ENCODE data around the gene RUNX2. TPM values are rescaled to one million over a fixed set of nuclear protein-coding genes. Genes with fewer than 3 reads are reported as not detected.

RUNX2 gene
- polyA plus RNA-seq, 1 donor from 2014 or later: not detected

DNA sequence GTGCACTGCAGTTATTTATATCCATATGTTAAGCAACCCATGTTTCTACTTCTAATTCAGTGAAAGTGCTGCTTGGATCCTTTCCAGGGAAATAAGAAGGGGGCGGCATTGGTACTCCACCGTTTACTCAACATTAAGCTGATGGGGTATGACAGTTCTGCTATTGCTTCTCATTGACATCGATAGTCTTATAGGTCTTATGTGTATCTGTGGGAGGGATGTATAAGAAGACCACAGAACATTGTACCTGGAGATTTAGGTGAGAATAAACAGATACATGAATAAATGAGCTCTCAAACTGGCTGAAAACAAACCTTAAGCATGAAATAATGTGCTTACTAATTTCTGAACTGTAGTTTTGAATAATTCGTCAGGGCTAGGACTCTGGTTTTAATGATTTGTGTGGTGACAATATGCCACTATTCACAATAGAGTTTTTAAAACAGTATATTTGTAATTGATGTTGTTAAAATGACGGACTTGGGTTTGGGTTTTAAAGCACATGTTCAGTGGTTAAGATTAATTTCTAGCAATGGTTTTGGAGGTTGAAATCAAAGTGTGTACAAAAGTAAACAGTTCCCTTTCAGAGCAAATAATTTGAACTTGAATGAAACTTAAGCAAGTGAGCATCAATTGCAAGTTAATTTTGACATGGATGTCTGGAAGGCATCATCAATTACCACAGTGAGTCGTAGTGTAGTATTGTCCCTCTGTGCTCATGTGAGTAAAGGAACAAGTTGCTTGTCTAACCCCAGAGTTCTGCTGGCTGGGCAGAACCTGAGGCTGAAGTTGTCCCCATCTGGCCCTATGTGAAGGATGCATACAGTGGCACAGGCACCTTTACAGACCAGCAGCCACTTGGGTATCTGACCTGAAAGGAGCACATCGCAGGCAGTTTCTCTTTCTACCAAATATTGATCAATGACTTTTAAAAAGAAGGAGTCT is 134.3 kb downstream of the RUNX2 start:
- Histone ChIP-seq H3K9me3 (ENCODE audit: low read length) (no peaks in the 10 kb centered on the region), H3K36me3 (ENCODE audit: insufficient read depth, low read length) (no peaks in the 10 kb centered on the region), H3K9ac (ENCODE audit: low read length) (no peak overlapping the region), H2AFZ (ENCODE audit: low read depth, low read length) (no peak overlapping the region), H3K79me2 (replicated peaks; ENCODE audit: insufficient read depth, low read length) (no peaks in the 10 kb centered on the region), H3K9me2 (ENCODE audit: insufficient read depth, low read length) (no peaks in the 10 kb centered on the region), H3K27ac (ENCODE audit: low read length) (no peak overlapping the region), H3F3A (ENCODE audit: insufficient read depth, low read length, poor library complexity, severe bottlenecking) (no peaks in the 10 kb centered on the region), H3K4me3 (ENCODE audit: low read length) (no peak overlapping the region), H3K4me2 (ENCODE audit: low read length) (no peak overlapping the region), H4K20me1 (ENCODE audit: insufficient read depth) (no peaks in the 10 kb centered on the region), H3K27me3 (ENCODE audit: insufficient read depth, low read depth, low read length) (no peaks in the 10 kb centered on the region)
- TF ChIP-seq POLR2AphosphoS5 (IDR thresholded peaks at IDR 0.05): no peak

DNA sequence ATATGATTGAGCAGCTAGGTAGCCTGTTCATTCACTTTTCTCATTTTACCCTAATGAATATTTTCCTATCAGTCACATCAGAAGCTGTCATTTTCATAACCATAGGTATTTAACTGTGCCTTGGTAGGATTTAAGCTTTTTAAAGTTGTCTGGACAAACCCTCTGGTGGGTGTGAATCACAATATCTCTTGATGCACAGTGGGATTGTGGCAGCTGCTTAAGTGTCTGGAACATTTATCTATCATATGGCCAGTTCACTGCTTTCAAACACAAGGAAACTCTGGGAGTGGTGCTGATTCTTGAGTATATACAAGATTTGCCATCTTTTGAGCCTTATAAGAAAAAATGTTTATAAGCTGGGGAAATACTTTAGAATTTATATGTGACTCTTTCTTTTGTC is 136.6 kb downstream of the RUNX2 start:
- H4K20me1 ChIP-seq (ENCODE audit: insufficient read depth): no peaks in the 10 kb centered on the region
- H2AFZ ChIP-seq (ENCODE audit: low read depth, low read length): no peak overlapping the region
- H3K9me3 ChIP-seq (ENCODE audit: low read length): no peaks in the 10 kb centered on the region
- H3K27me3 ChIP-seq (ENCODE audit: insufficient read depth, low read depth, low read length): no peaks in the 10 kb centered on the region
- peaks cover 3% of the 10 kb centered on the region for H3K9me2 ChIP-seq (ENCODE audit: insufficient read depth, low read length)
- no peak overlapping the region for H3K4me2 ChIP-seq (ENCODE audit: low read length)
- no peaks in the 10 kb centered on the region for H3K36me3 ChIP-seq (ENCODE audit: insufficient read depth, low read length)
- no peaks in the 10 kb centered on the region for H3F3A ChIP-seq (ENCODE audit: insufficient read depth, low read length, poor library complexity, severe bottlenecking)
- TF ChIP-seq EZH2 (IDR thresholded peaks at IDR 0.05; ENCODE audit: borderline replicate concordance, insufficient read depth, low read length, poor library complexity, severe bottlenecking): no peak
- no peak for TF ChIP-seq SMC3 (conservative IDR thresholded peaks at IDR 0.05; ENCODE audit: poor library complexity)
- TF ChIP-seq RAD21 (conservative IDR thresholded peaks at IDR 0.05): no peak
- TF ChIP-seq POLR2AphosphoS5 (IDR thresholded peaks at IDR 0.05): no peak
- TF ChIP-seq EP300 (conservative IDR thresholded peaks at IDR 0.05; ENCODE audit: poor library complexity, severe bottlenecking): no peak
- no peak for TF ChIP-seq MXI1 (conservative IDR thresholded peaks at IDR 0.05; ENCODE audit: poor library complexity, severe bottlenecking)
- TF ChIP-seq, protein P1, sequence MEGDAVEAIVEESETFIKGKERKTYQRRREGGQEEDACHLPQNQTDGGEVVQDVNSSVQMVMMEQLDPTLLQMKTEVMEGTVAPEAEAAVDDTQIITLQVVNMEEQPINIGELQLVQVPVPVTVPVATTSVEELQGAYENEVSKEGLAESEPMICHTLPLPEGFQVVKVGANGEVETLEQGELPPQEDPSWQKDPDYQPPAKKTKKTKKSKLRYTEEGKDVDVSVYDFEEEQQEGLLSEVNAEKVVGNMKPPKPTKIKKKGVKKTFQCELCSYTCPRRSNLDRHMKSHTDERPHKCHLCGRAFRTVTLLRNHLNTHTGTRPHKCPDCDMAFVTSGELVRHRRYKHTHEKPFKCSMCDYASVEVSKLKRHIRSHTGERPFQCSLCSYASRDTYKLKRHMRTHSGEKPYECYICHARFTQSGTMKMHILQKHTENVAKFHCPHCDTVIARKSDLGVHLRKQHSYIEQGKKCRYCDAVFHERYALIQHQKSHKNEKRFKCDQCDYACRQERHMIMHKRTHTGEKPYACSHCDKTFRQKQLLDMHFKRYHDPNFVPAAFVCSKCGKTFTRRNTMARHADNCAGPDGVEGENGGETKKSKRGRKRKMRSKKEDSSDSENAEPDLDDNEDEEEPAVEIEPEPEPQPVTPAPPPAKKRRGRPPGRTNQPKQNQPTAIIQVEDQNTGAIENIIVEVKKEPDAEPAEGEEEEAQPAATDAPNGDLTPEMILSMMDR (IDR thresholded peaks at IDR 0.05; ENCODE audit: poor library complexity, severe bottlenecking): no peak
- TF ChIP-seq, protein P2, sequence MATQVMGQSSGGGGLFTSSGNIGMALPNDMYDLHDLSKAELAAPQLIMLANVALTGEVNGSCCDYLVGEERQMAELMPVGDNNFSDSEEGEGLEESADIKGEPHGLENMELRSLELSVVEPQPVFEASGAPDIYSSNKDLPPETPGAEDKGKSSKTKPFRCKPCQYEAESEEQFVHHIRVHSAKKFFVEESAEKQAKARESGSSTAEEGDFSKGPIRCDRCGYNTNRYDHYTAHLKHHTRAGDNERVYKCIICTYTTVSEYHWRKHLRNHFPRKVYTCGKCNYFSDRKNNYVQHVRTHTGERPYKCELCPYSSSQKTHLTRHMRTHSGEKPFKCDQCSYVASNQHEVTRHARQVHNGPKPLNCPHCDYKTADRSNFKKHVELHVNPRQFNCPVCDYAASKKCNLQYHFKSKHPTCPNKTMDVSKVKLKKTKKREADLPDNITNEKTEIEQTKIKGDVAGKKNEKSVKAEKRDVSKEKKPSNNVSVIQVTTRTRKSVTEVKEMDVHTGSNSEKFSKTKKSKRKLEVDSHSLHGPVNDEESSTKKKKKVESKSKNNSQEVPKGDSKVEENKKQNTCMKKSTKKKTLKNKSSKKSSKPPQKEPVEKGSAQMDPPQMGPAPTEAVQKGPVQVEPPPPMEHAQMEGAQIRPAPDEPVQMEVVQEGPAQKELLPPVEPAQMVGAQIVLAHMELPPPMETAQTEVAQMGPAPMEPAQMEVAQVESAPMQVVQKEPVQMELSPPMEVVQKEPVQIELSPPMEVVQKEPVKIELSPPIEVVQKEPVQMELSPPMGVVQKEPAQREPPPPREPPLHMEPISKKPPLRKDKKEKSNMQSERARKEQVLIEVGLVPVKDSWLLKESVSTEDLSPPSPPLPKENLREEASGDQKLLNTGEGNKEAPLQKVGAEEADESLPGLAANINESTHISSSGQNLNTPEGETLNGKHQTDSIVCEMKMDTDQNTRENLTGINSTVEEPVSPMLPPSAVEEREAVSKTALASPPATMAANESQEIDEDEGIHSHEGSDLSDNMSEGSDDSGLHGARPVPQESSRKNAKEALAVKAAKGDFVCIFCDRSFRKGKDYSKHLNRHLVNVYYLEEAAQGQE (IDR thresholded peaks at IDR 0.05; ENCODE audit: borderline replicate concordance): no peak
- TF ChIP-seq TAF1 (IDR thresholded peaks at IDR 0.05; ENCODE audit: low read depth): no peak
- H3K27ac ChIP-seq (ENCODE audit: low read length): no peak overlapping the region
- H3K4me3 ChIP-seq (ENCODE audit: low read length): no peak overlapping the region
- no peak overlapping the region for H3K9ac ChIP-seq (ENCODE audit: low read length)
- no peaks in the 10 kb centered on the region for H3K79me2 ChIP-seq (replicated peaks; ENCODE audit: insufficient read depth, low read length)
